CD14-positive monocyte (primary cell): ENCODE data around the gene TSPAN33. TPM values are rescaled to one million over a fixed set of nuclear protein-coding genes. Genes with fewer than 3 reads are reported as not detected.

Experiments
- DNase-seq, 3 donors: peaks; one replicate each; pipeline ENCODE4 v3.0.0-alpha.2; 2011 to 2022
- H2AFZ ChIP-seq: 2 replicates; pipeline ENCODE4 v1.6.0; 2012; ENCODE audit warnings: mild to moderate bottlenecking, low read depth, low read length, inconsistent platforms; ENCODE audit not compliant: insufficient read depth, poor library complexity, severe bottlenecking
- H3K27ac ChIP-seq, 2 donors: 1 replicate in 1 of 2; 2 replicates in 1 of 2; pipeline ENCODE4 v1.5.1; 2012 to 2013; ENCODE audit warnings: low read length in 2 of 2, control low read depth in 1 of 2, inconsistent platforms in 1 of 2, low read depth in 1 of 2, mild to moderate bottlenecking in 1 of 2
- H3K27me3 ChIP-seq, 2 donors: one replicate each; pipeline versions ENCODE4 v1.6.0 to v1.6.1; 2011 to 2013; ENCODE audit warnings: low read length in 2 of 2; ENCODE audit not compliant: control insufficient read depth in 2 of 2, insufficient read depth in 2 of 2
- H3K36me3 ChIP-seq, 2 donors: replicated peaks in 1 of 2; 1 replicate in 1 of 2; 2 replicates in 1 of 2; pipeline versions ENCODE4 v1.5.1 to v1.6.1; 2012 to 2013; ENCODE audit warnings: low read length in 2 of 2, control low read depth in 1 of 2, inconsistent platforms in 1 of 2, mild to moderate bottlenecking in 1 of 2; ENCODE audit not compliant: insufficient read depth in 2 of 2, control insufficient read depth in 1 of 2
- H3K4me1 ChIP-seq, 2 donors: 1 replicate in 1 of 2; 2 replicates in 1 of 2; pipeline versions ENCODE4 v1.5.1 to v1.6.1; 2012 to 2013; ENCODE audit warnings: low read length in 2 of 2, control low read depth in 1 of 2, inconsistent platforms in 1 of 2, mild to moderate bottlenecking in 1 of 2, moderate library complexity in 1 of 2; ENCODE audit not compliant: insufficient read depth in 2 of 2, control insufficient read depth in 1 of 2
- H3K4me2 ChIP-seq: replicated peaks from 2 replicates; pipeline ENCODE3; 2012; ENCODE audit warnings: low read length, moderate library complexity, mild to moderate bottlenecking; ENCODE audit not compliant: poor library complexity, severe bottlenecking; ENCODE audit errors: extremely low read depth
- H3K4me3 ChIP-seq, 3 experiments: fragments of 200-600 bp in 1 of 3; sonication (generic) in 1 of 3; replicated peaks in 1 of 3; 1 replicate in 2 of 3; 2 replicates in 1 of 3; pipeline ENCODE4 v1.5.1; 2011 to 2013; ENCODE audit warnings: low read length in 3 of 3, mild to moderate bottlenecking in 3 of 3, control low read depth in 2 of 3, low read depth in 2 of 3, inconsistent platforms in 1 of 3, moderate library complexity in 1 of 3
- H3K79me2 ChIP-seq: 2 replicates; pipeline ENCODE4 v1.6.0; 2012; ENCODE audit warnings: mild to moderate bottlenecking, control low read depth, inconsistent platforms, low read length, moderate library complexity; ENCODE audit not compliant: insufficient read depth
- H3K9ac ChIP-seq: 2 replicates; pipeline ENCODE4 v1.6.0; 2017; ENCODE audit warnings: low read length, mild to moderate bottlenecking; ENCODE audit not compliant: insufficient read depth, poor library complexity, severe bottlenecking
- H3K9me3 ChIP-seq, 2 donors: replicated peaks in 1 of 2; 1 replicate in 1 of 2; 2 replicates in 1 of 2; pipeline versions ENCODE4 v1.5.1 to v1.6.1; 2012 to 2013; ENCODE audit warnings: low read length in 2 of 2, control low read depth in 1 of 2; ENCODE audit not compliant: control insufficient read depth in 1 of 2, insufficient read depth in 1 of 2
- H4K20me1 ChIP-seq: 2 replicates; pipeline ENCODE4 v1.6.0; 2012; ENCODE audit warnings: mild to moderate bottlenecking, low read length, control low read depth, moderate library complexity; ENCODE audit not compliant: insufficient read depth
- H3K27ac Mint-ChIP-seq, 7 donors: one replicate each; pipeline ENCODE4 v1.8.0; 2020; ENCODE audit warnings: mild to moderate bottlenecking in 7 of 7, mixed read lengths in 7 of 7, moderate library complexity in 6 of 7, inconsistent platforms in 2 of 7
- H3K27me3 Mint-ChIP-seq, 3 donors: one replicate each; pipeline ENCODE4 v1.8.0; 2021 to 2022; ENCODE audit warnings: low read depth in 3 of 3, mild to moderate bottlenecking in 3 of 3, mixed read lengths in 3 of 3, moderate library complexity in 3 of 3, inconsistent platforms in 1 of 3
- H3K36me3 Mint-ChIP-seq, 2 donors: one replicate each; pipeline ENCODE4 v1.8.0; 2020; ENCODE audit warnings: mixed read lengths in 2 of 2, inconsistent platforms in 1 of 2, mild to moderate bottlenecking in 1 of 2
- H3K4me1 Mint-ChIP-seq: one replicate; pipeline ENCODE4 v1.8.0; 2020; ENCODE audit warnings: mild to moderate bottlenecking, mixed read lengths
- H3K4me3 Mint-ChIP-seq, 2 donors: one replicate each; pipeline ENCODE4 v1.8.0; 2020; ENCODE audit warnings: mild to moderate bottlenecking in 2 of 2, mixed read lengths in 2 of 2, moderate library complexity in 1 of 2
- H3K9me3 Mint-ChIP-seq, 7 donors: one replicate each; pipeline ENCODE4 v1.8.0; 2020 to 2022; ENCODE audit warnings: mixed read lengths in 7 of 7, mild to moderate bottlenecking in 6 of 7, moderate library complexity in 6 of 7, inconsistent platforms in 2 of 7
- CTCF ChIP-seq: fragments of 200-600 bp; IDR thresholded peaks from one replicate; pipeline ENCODE4 v1.8.0; 2022; ENCODE audit warnings: antibody characterized with exemption, mild to moderate bottlenecking
- WGBS: methylation state at CpG from one replicate; pipeline ENCODE4 v1.1.5; 2013; ENCODE audit warnings: missing lambda C conversion rate; ENCODE audit not compliant: insufficient coverage; 5-methylcytosine and 5-hydroxymethylcytosine counted together
- intact Hi-C, 2 donors: fragments of 100-400 bp; cut with micrococcal nuclease; formaldehyde crosslinking; loops; one replicate each; pipeline versions ENCODE4 v1.15.0 to v1.15.1; 2023
- polyA plus RNA-seq, 3 donors: library from polyadenylated mRNA; depleted of rRNA in 1 of 3; unstranded in 2 of 3; stranded (reverse) in 1 of 3; fragments of 300-500 nt in 2 of 3; fragments of >200 nt in 1 of 3; fragmentation: Illumina TruSeq in 2 of 3; gene quantifications; 1 replicate in 2 of 3; 2 replicates in 1 of 3; pipeline ENCODE4 v1.2.3, GENCODE V29; 2012 to 2021

The TSPAN33 gene
- polyA plus RNA-seq, 3 donors = 2.9 to 7.5 (median 4.4) TPM

- Histone ChIP-seq H3K79me2 (no peaks in the 10 kb centered on the region), H3K9ac (no peak overlapping the region), H3K9me3 (no peaks in the 10 kb centered on the region), H3K27me3 (no peaks in the 10 kb centered on the region), H3K4me1 (no peaks in the 10 kb centered on the region), H2AFZ (no peak overlapping the region), H3K36me3 (no peaks in the 10 kb centered on the region), H3K4me3 (no peak overlapping the region), H3K27ac (no peak overlapping the region), H3K4me2 (no peak overlapping the region), H4K20me1 (no peaks in the 10 kb centered on the region)
- peaks cover 2% of the 10 kb centered on the region for H3K4me1 Mint-ChIP-seq
- H3K27ac Mint-ChIP-seq = no peak overlapping the region
- intact Hi-C loops = no loop called here
- TF ChIP-seq CTCF = no peak
- peaks cover 3 to 10% of the 10 kb centered on the region in 2 donors for H3K36me3 Mint-ChIP-seq
- no peak for DNase-seq
- no peaks in the 10 kb centered on the region for H3K9me3 Mint-ChIP-seq
- 100% methylated on average over 1 of the region's 3 CpGs for WGBS
- no peak overlapping the region for H3K4me3 Mint-ChIP-seq
- H3K27me3 Mint-ChIP-seq = peaks cover 0 to 4% (median 0%) of the 10 kb centered on the region in 3 donors
Measured at GRCh38 chr7:129160161-129160905, 15.8 kb downstream of the TSPAN33 start.

- DNase-seq = no peak
- Histone ChIP-seq H3K4me3 (no peak overlapping the region), H3K27me3 (no peaks in the 10 kb centered on the region), H4K20me1 (no peaks in the 10 kb centered on the region), H3K4me1 (no peaks in the 10 kb centered on the region), H3K9ac (no peak overlapping the region), H3K36me3 (no peaks in the 10 kb centered on the region), H2AFZ (no peak overlapping the region), H3K9me3 (no peaks in the 10 kb centered on the region), H3K27ac (no peak overlapping the region), H3K79me2 (no peaks in the 10 kb centered on the region), H3K4me2 (no peak overlapping the region)
- Mint-ChIP-seq H3K36me3 (peaks cover 3 to 10% of the 10 kb centered on the region in 2 donors), H3K27me3 (peaks cover 0 to 4% (median 0%) of the 10 kb centered on the region in 3 donors), H3K4me1 (peaks cover 2% of the 10 kb centered on the region), H3K4me3 (no peak overlapping the region), H3K27ac (peak overlapping the region in 1 of 7 donors; percentile 18), H3K9me3 (no peaks in the 10 kb centered on the region)
- TF ChIP-seq CTCF = no peak
- 78% methylated on average over 3 of the region's 5 CpGs for WGBS
- intact Hi-C loops = no loop called here
Measured at GRCh38 chr7:129161524-129162225, 17.2 kb downstream of the TSPAN33 start.
